PC-9 (cell line): Measurements from ENCODE around the gene PTAFR.

Experiments used
- CTCF ChIP-seq: fragments of 200-600 bp; sonication (generic); conservative IDR thresholded peaks from 2 replicates; pipeline ENCODE4 v1.6.1; 2017; ENCODE audit warnings: mixed run types, antibody characterized with exemption, mild to moderate bottlenecking, moderate library complexity
- EZH2 ChIP-seq: fragments of 200-600 bp; sonication (generic); IDR thresholded peaks from 2 replicates; pipeline ENCODE4 v1.8.0; 2017; ENCODE audit warnings: antibody characterized with exemption, low read depth

DNA sequence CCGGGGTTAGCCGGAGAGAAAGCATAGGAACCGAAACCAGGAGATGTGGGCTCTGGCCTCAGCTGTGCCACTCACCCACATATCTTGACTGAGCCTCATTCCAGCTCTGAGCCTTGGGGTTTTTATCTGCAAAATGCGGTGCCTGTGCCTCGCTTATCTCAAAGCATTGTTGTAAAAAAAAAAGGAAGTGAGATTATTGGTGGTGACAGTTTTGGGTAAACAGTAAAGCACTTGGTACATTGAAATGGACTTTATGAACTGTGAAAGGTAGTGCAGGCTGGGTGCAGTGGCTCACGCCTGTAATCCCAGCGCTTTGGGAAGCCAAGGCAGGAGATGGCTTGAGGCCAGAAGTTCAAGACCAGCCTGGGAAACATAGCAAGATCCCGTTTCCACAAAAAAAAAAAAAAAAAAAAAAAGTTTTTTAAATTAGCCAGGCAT, 3.8 kb downstream of the PTAFR start:
- TF ChIP-seq EZH2 (no peak), CTCF (no peak)
